ENCODE results near the gene NEK11.

Gene NEK11

DNA sequence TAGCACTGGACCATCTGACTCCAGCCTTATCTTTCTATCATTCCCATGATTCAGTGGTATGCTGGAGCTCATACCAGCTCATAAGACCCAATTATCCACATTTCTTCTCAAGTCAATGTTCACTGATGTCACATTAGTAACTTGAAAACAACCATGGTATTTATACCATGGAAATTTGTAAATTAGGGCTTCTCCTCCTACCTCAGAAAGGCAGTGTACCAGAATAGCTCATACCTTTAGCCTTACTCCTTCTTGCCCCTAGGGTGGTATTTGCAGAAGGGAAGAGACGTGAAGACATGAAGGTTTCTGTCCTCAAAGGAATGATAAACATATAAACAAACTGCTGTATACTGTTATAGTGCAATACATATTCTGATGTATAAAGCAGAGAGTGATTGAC lies 114.2 kb downstream of the NEK11 start:
- no peak for DNase-seq (ENCODE audit: low read depth in 2 of 2)

DNA sequence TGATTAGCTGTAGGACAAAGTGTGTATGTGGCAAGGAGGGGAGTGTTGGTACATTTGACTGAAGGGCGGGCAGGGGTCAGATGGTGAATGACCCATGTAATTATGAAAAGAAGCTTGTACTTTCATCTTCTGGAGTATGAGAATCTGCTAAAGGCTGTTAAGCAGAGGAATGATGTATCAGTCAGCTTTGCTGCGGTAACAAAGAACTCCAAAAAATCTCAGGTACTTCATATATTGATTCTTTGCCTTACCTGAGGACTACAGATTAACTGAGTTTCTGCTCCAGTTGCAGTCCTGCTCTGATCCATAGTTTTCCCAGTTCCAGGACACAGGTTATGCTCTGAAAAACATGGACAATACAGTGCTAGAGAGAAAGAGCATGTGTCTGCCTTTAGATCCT lies 115.1 kb downstream of the NEK11 start:
- no peak for DNase-seq (ENCODE audit: low read depth in 2 of 2)

DNA sequence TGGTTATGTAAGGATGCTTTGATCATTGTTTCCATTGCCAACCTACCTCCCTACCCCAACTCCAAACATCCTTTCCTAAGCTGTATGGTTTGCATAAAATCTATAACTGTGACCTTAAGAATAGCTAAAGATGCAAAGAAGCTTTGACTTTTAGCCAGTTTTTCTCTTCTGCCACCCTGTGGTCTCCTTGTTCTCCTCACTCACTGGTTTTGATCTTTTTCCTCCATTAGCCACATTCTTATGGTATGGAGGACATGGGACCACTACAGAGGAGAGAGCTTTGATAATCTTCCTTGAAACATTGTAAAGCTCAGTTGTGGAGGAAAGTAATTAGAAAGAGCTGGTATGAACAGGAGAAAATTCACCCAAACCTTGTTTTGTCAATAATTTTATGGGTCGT lies 115.9 kb downstream of the NEK11 start:
- DNase-seq (ENCODE audit: low read depth in 2 of 2): no peak

DNA sequence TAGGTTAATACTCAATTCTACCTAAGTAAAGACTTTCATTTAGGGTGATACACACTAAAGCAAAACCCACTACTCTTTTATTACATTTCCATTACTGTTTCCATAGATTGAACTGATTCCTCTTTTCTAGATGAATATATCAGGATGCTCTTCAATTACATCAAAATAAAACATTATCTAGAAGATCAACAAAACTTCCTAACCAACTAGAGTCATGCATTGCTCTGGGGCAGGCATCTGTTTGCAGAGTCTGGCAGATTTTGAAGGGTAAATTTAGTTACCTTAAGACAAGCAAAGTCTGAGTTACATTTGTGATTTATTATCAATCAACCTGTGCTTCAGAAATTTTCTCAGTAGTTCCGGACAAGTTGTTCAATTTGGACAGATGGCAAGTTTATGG lies 117.1 kb downstream of the NEK11 start:
- no peak for DNase-seq (ENCODE audit: low read depth in 2 of 2)

DNA sequence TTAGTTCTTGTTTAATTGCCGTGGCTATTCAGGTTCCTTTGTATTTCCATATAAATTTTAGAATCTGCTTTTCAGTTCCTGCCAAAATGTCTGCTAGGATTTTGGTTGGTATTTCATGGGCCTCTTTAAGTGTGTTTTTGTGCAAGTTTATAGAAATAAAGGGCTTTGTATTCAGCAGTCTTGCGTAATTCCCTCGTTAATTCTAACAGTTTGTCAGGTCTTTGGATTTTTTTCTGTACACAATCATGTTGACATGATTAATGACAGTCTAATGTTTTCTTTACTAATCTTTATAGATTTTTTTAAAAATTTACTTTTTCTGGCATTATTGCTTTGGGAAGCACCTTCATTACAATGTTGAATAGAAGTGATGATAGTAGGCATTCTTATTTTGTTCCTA lies 120.9 kb downstream of the NEK11 start:
- DNase-seq (ENCODE audit: low read depth in 2 of 2): no peak

DNA sequence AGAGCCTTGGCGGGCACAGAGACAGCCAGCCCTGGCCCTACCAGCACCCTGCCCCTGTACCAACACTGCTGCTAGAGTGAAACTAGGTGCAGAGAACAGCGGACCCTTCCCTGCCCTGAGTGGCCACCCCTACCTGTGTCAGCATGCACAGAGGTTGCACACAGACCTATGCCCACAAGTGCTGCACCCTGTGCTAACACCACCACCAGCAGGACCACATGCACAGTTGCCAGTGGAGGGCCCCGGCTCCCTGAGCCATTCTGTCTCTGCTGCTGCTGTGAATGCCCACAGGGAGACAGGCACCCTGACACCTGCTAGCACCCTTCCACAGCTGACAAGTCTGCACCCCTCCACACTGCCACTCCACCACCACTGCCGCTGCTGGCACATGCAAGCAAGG lies 131.8 kb downstream of the NEK11 start:
- no peak for DNase-seq (ENCODE audit: low read depth in 2 of 2)

DNA sequence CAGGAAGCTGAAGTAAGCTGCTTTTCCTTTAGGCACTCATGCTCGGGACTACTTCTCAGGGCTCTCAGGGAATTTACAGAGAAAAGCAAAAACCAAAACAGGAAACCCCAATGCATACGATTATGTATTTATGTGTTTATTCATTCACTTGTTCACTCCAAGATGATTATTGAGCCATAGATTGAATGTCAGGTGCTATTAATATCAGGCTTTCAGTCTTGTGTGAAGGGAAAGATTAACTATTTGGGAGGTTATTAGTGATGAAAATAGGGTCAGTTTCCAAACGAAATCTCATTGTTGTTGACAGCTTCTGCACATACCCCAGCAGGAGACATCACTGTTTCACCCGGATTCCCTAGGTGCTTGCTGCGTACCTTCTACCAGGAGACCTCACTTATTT lies 135.8 kb downstream of the NEK11 start:
- no peak for DNase-seq (ENCODE audit: low read depth in 2 of 2)

DNA sequence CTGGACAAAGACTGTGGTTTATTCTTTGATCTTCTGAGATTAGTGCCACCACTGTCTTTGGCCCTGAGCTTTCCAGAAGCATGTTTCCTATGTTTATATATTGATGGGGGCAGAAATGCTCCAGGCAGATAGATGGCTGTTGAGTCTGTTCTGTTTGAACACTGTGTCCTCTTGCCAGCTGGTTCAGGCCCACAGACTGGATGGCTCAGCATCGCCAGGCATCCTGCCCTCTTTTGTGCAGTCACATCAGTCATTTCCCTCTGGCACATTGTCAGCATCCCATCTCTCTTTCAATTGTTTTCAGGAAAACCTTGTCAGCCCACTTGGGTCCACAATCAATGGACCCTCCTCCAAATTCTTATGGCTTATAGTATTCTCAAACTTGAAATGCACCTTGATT lies 141.2 kb downstream of the NEK11 start:
- no peak for DNase-seq (ENCODE audit: low read depth in 2 of 2)

DNA sequence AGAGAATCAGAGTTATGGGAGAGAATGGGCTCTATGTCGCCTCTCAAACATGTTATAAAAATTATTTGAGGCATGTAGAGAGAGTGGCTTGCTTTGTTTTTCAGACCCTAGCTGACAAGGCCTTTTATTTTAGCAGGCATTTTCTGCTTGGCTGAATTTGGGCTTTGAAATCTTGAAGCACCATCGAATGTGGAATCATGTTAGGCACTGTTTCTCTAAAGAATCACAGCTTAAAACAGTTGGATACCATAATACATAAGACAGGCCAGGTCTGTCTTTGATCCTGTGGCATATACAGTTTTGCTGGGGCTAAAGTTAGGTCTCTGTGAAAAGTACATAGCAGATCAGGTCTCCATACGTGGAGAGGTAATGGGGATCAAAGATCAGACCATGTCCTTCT lies 142.7 kb downstream of the NEK11 start:
- DNase-seq (ENCODE audit: low read depth in 2 of 2): no peak

DNA sequence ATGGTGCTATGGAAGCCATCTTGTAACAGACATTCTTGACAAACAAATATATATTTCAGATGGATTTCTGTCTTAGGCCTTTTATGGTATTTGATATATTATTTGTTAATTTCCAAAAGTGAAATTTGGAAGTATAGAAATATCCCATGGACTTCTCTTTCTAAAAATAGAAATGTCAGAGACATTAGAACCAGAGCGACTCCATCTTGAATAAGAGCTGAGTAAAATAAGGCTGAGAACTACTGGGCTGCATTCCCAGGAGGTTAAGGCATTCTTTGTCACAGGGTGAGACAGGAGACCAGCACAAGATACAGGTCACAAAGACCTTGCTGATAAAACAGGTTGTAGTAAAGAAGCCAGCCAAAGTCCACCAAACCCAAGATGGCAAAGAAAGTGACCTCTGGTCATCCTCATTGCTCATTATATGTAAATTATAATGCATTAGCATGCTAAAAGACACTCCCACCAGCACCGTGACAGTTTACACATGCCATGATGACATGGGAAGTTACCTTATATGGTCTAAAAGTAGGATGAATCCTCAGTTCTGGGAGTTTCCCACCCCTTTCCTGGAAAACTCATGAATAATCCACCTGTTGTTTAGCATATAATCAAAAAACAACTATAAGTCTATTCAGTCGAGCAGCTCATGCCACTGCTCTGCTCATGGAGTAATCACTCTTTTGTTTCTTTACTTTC lies 146.0 kb downstream of the NEK11 start:
- DNase-seq (ENCODE audit: low read depth in 2 of 2): no peak

DNA sequence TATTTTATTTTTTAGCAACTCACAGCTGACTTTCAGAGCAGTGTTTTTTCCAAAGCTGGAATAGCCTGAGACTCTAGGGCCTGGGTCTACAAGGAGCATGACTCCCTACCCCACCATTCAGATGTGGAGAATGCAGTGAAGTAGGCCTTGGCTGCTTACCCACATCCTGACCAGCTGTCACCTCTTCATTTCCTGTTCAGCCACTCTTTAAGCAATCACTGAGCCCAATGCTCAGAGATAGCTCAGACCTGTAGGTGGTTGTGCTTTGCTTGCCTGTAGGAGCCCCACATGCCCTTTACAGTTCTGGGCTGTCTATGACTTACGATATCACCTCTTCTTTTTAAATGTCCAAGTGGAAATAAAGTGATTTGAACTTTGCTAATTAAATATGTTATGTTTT lies 148.1 kb downstream of the NEK11 start:
- DNase-seq (ENCODE audit: low read depth in 2 of 2): peak in 1 of 2 donors; percentile 0

DNA sequence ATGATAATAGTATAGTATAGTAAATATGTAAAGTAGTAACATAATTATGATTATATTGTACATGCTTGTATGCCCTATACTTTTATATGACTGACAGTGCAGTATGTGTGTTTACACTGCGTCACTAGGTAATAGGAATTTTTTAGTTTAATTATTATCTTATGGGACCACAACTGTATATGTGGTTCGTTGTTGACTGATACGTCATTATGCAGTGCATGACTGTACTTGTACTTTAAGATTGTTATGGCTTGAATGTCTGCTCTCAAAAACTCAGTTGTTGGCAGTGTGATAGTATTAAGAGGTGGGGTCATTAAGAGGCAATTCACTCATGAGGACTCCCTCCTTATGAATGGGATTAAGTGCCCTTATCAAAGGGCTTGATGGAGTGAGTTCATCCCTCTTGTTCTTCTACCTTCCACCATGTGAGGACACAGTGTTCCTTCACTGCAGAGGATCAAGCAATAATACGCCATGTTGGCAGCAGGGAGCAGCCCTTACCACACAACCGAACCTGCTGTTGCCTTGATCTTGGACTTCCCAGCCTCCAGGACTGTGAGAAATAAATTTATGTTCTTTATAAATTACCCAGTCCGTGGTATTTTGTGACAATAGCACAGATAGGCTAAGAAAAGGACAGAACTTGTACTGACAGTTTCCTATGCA lies 152.2 kb downstream of the NEK11 start:
- no peak for DNase-seq (ENCODE audit: low read depth in 2 of 2)

DNA sequence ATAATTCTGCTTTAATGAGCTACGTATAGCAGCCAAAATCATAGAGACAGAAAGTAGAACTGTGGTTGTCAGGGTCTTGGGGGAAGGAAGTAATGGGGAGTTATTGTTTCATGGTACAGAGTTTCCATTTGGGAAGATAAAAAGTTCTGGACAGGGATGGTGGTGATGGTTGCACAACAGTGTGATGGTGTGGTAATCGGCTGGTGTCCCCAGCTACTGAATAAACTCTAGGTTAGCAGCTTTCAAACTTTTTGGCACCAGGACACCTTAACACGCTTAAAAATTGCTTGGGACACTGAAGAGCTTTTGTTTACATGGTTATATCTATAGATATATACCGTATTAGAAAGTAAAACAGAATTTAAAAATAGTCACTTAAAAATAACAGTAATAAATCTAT lies 166.0 kb downstream of the NEK11 start:
- DNase-seq (ENCODE audit: low read depth in 2 of 2): no peak

DNA sequence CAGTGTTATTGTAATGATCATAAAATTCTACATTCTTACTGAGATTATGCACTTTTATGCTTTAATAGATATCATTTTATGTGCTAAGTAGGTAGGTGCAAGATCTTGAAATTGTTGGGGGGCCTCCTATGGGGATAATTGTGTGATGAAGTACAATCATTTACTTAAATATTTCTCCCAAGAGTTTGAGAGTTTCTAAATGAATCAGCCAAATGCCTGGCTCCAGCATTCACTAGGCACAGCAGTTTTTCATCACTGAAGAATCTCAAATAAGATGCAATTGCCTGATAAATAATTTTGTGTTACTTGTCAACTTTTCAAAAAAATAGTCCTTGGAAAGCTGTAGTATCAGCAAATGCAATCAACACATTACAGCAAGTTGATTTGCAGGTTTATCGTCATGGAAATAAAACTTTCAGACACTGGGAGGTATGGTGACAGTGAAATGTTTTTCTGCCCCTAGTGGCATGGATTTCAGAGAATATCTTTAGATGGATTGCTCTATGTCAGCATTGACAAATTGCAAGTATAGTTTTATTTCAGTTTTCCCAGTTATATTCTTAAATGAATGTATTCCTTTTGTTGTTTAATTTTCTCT lies 167.1 kb downstream of the NEK11 start:
- DNase-seq (ENCODE audit: low read depth in 2 of 2): no peak

DNA sequence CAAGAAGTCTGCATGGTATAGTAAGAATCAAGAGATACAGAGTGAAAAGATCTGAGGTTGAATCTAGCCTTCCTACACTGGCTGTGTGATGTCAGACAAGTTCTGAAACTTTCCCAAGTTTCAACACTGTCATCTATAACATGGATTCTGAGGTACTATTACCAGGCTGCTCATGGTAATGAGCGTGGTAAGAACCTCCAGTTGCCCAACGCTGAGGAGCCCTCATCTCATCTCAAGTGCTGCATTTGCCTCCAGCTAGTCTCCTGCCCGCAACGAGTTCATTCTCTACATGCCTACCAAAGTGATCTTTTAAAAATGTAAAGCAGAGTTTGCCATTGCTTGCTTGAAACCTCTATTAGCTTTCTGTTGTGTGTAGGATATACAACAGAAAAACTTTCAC lies 168.1 kb downstream of the NEK11 start:
- DNase-seq (ENCODE audit: low read depth in 2 of 2): no peak

DNA sequence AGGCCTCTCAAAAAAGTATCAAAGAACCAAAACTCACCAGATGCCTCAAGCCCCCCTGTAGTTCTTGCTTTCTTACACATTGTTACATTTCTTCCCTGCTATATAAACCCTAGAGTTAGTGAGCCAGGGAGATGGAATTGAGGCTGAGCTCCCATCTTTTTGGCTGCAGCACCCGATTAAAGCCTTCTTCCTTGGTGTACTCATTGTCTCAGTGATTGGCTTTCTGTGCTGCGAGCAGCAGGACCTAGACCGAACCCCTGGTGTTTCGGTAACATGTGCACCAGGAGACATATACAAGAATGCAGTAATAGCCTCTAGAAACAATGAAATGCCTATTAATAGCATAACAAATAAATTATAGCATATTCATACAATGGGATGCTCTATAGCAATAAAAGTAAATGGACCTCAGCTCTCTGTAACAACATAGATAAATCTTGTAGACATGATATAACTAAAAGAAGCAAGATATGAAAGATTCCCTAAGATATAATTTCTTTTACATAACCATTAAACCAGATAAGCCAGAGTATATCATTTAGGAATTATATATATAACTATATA lies 174.0 kb downstream of the NEK11 start:
- DNase-seq (ENCODE audit: low read depth in 2 of 2): no peak

DNA sequence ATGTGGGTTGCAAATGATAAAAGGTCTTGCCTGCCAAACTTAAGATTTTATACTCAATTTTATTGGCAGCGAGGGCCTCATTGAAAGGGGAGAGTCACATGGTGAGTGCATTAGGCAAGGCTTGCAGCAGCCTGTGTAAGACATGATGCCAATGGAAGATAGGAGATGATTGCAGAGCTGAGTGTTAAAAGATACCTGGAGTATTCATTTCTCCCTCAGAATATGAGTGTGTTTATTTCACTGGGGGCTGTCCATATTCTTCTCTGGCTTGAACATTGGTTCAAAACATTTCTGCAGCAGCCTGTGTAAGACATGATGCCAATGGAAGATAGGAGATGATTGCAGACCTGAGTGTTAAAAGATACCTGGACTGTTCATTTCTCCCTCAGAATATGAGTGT lies 189.7 kb downstream of the NEK11 start:
- no peak for DNase-seq (ENCODE audit: low read depth in 2 of 2)

DNA sequence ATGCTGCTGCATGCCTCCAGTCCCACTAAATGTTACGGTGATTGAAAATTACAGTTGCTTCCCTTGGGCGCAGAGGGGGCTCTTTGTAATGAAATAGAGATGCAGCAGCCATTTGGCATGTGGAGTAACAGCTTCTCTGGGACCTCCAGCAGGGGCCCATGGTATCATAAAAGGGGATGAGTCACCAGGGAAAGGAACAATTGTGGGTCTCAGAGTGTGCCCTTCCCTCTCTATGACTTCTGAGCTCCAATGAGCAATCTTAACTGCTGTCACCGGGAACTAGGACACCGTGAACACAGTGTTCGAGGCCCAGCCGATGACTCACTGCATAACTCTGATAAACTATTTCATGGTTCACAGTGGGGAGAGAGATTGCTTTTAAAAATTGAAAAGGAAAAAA lies 190.1 kb downstream of the NEK11 start:
- DNase-seq (ENCODE audit: low read depth in 2 of 2): no peak

DNA sequence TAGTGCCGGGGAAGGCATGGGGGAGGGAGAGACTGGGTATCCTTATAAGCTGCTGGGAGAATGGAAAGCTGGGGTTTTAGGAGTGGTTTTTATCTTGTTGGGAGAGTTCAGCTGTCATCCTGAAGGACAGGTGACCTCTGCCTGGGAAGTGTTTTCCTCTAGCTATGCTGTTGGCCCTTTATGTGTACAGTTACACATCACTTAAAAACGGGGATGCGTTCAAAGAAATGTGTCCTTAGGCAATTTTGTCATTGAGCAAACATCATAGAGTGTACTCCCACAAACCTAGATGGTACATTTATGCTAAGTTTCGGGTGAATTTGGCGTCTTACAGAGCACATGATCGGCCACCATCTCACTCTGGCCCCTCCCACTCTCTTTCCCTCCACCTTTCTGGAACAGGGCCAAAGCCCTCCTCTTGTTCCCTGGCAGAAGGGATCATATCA lies 190.6 kb downstream of the NEK11 start:
- no peak for DNase-seq (ENCODE audit: low read depth in 2 of 2)

DNA sequence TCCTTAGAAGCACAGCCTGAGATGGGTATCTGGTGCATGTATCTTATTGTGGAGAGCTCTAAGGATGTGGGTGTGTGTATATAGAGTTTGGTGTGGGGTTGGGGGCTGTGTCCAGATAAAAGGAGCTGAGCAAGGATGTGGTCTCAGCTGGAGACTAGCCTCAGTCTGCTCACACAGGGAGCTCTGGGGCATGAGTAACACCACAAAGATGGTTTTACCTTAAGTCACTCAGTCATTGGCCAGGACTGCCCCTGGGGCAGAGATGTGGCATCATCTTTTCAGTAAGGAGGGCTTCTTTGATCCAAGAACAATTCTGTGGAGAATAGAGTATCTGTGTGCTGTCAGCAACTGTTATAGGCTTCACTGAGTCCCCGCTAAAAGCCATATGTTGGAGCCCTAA lies 191.5 kb downstream of the NEK11 start:
- no peak for DNase-seq (ENCODE audit: low read depth in 2 of 2)

DNA sequence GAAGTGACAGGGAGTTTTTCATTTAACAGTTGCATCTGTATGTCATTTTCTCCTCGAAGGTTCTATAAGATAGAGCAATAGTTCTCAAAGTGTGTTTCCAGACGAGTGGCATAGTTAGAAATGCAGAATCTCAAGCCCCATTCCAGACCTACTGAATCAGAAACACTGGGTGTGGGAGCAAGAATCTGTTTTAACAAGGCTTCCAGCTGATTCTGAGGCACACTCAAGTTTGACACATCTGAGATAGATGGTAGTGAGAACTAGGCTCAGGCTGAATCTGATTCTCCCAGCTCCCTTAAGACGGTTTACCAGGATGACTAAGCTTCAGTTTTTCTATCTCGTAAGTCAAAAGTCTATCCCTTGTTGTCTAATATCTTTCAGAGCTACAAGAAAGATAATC lies 195.1 kb downstream of the NEK11 start:
- DNase-seq (ENCODE audit: low read depth in 2 of 2): no peak

DNA sequence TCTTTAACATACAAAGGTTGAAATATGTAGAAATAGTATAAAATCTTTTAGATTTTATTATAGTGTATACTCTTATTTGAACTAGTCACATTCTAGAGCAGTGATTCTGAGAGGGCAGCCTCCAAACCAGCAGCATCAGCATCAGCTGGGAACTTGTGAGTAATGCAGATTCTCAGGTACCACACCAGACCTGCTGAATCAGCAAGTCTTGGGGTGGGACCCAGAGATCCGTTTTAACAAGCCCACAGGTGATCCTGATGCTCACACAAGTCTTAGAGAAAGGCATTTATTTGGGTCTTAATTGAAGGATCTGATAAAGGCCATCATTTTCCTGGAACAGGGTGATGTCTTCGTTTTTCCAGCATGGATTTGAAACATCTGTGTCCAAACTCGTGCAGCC lies 195.9 kb downstream of the NEK11 start:
- no peak for DNase-seq (ENCODE audit: low read depth in 2 of 2)

Data from stimulated activated CD8-positive, alpha-beta memory T cell treated with anti-CD3 and anti-CD28 coated beads, Interleukin-2, amount 100 ng/mL, for 48 hours (primary cell).